Testis (tissue), 3 donors: ENCODE measurements around the gene MMRN2. TPM values are rescaled to one million over a fixed set of nuclear protein-coding genes. Genes with fewer than 3 reads are reported as not detected.
"Not testable (repeated sequence)": the region's sequence is repeated elsewhere in the genome, so short reads cannot be mapped to it uniquely, and the experiment has no call there.

Experiments
- DNase-seq: peaks from one replicate; pipeline ENCODE4 v3.0.0-alpha.2; 2019
- H3K27ac ChIP-seq, 2 donors: fragments of 200-600 bp; sonication (generic); one replicate each; pipeline ENCODE4 v1.5.1; 2019
- H3K27me3 ChIP-seq: fragments of 200-600 bp; sonication (generic); one replicate; pipeline ENCODE4 v1.5.1; 2019
- H3K36me3 ChIP-seq: fragments of 200-600 bp; sonication (generic); one replicate; pipeline ENCODE4 v1.5.1; 2017; ENCODE audit warnings: low read depth; ENCODE audit errors: missing control alignments
- H3K4me1 ChIP-seq: fragments of 200-600 bp; sonication (generic); one replicate; pipeline ENCODE4 v1.5.1; 2019
- H3K4me3 ChIP-seq, 2 donors: fragments of 200-600 bp; sonication (generic); one replicate each; pipeline ENCODE4 v1.5.1; 2017 to 2019
- H3K9me3 ChIP-seq: fragments of 200-600 bp; sonication (generic); one replicate; pipeline ENCODE4 v1.5.1; 2017
- CTCF ChIP-seq, 3 experiments: fragments of 450-650 bp in 2 of 3; fragments of 200-600 bp in 1 of 3; sonication (generic) in 1 of 3; IDR thresholded peaks; one replicate each; pipeline ENCODE4 v1.5.1; 2016 to 2019; ENCODE audit warnings: antibody characterized with exemption in 3 of 3, mild to moderate bottlenecking in 2 of 3, moderate library complexity in 1 of 3
- POLR2A ChIP-seq: fragments of 450-650 bp; IDR thresholded peaks from one replicate; pipeline ENCODE4 v1.6.1; 2017; ENCODE audit warnings: antibody characterized with exemption, mild to moderate bottlenecking, moderate library complexity
- WGBS, 2 donors: methylation state at CpG; one replicate each; pipeline ENCODE4 v1.1.5; 2018; 5-methylcytosine and 5-hydroxymethylcytosine counted together
- intact Hi-C: fragments of 100-400 bp; cut with DNase I; formaldehyde crosslinking; loops from one replicate; pipeline ENCODE4 v1.15.1; 2023; ENCODE audit warnings: low total_unique reads
- polyA plus RNA-seq: library from polyadenylated mRNA; stranded (reverse); fragments of 350-450 nt; fragmentation: Illumina TruSeq; extraction: RNeasy Lipid Tissue Mini Kit (QIAGEN cat#74804); gene quantifications from one replicate; pipeline ENCODE4 v1.2.3, GENCODE V29; 2014; ENCODE audit warnings: low read depth, low replicate concordance; ENCODE audit not compliant: insufficient read depth
- total RNA-seq, 2 donors: library from RNA; depleted of rRNA; stranded (reverse); fragments of >200 nt; gene quantifications; one replicate each; pipeline ENCODE4 v1.2.3, GENCODE V29; 2016

Gene MMRN2
- total and polyA plus RNA-seq, 3 donors from 2014 or later = 14.9 to 21.2 (median 19.1) TPM

- H3K27me3 ChIP-seq = no peaks in the 10 kb centered on the region
- intact Hi-C loops = no loop called here
- no peaks in the 10 kb centered on the region for H3K9me3 ChIP-seq
- TF ChIP-seq CTCF (IDR thresholded peaks at IDR 0.05) = no peak
- TF ChIP-seq POLR2A = no peak
- H3K4me1 ChIP-seq = no peaks in the 10 kb centered on the region
- no peak overlapping the region for H3K4me3 ChIP-seq
- no peak overlapping the region for H3K27ac ChIP-seq
- H3K36me3 ChIP-seq = no peaks in the 10 kb centered on the region
- 77 to 82% methylated on average over 12 to 13 of the region's 13 CpGs for WGBS, 2 donors
- DNase-seq = no peak
Measured at GRCh38 chr10:86936661-86937501, 20.5 kb downstream of the MMRN2 start.

DNA sequence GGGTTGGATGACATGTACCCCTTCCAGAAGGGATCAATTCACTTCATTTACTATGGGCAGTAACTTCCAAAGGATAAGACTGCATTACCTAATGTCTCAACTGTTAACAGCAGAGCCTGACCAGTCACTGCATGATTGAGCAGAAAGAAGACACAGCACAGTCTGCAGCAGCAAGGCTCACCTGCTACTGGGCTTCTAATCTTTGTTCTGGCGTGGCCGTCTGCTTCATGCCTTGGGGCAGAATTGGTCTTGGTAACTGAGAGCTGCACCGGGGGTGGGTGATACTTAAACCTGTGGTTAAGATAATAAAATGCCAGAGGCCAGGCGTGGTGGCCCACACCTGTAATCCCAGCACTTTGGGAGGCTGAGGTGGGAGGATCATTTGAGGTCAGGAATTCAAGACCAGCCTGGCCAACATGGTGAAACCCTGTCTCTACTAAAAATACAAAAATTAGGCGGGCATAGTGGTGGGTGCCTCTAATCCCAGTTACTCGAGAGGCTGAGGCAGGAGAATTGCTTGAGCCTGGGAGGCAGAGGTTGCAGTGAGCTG is 23.2 kb downstream of the MMRN2 start:
- H3K36me3 ChIP-seq, H3K9me3 ChIP-seq, intact Hi-C loops, DNase-seq, H3K4me3 ChIP-seq, H3K27ac ChIP-seq, H3K27me3 ChIP-seq, H3K4me1 ChIP-seq: not testable (repeated sequence)
- WGBS, 2 donors = 83 to 92% methylated on average over 5 to 6 of the region's 6 CpGs

DNA sequence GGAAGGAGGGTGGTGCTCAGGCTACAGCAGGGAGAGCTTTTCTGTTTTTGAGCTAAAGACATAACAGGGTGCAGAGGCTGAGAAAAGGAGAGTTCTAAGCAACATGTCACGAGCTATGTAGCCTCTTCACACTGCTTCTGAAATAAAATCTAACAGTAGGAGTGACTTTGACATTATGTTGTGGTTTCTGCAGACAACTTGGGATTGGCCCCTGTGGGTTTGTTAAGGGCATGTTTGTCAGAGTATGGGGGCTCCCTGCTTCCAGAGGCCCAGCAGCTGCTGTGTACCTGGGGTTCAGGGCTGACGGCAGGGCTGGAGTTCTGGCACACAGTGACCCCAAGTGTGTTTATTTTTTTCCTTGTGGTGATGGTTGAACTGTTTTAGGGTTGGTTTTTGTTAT is 24.7 kb downstream of the MMRN2 start:
- H3K27me3 ChIP-seq = no peaks in the 10 kb centered on the region
- intact Hi-C loops = no loop called here
- no peaks in the 10 kb centered on the region for H3K9me3 ChIP-seq
- no peaks in the 10 kb centered on the region for H3K36me3 ChIP-seq
- H3K27ac ChIP-seq = no peak overlapping the region
- TF ChIP-seq POLR2A = no peak
- no peak for TF ChIP-seq CTCF (IDR thresholded peaks at IDR 0.05)
- H3K4me3 ChIP-seq = no peak overlapping the region
- WGBS, 2 donors = 72 to 83% methylated on average over 2 of the region's 2 CpGs
- H3K4me1 ChIP-seq = peaks cover 4% of the 10 kb centered on the region
- no peak for DNase-seq

DNA sequence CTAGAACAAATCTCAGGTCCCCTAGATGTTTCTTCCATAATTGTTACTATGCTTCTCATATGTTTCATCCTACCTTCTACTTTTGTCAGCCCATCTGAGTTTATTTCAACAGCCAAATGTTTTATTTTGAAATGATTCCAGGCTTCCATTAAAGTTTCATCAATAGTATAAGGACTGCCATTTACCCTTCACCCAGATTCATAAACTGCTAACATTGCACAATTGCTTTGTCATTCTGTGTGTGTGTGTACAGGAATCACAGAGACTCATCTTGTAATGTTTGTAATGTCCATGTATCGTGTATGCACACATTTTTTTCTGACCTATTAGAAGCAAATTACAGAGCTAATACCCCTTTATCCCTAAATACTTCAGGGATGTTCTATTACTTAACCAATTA is 25.5 kb downstream of the MMRN2 start:
- no peak overlapping the region for H3K4me3 ChIP-seq
- no peaks in the 10 kb centered on the region for H3K36me3 ChIP-seq
- H3K27ac ChIP-seq = no peak overlapping the region
- no peaks in the 10 kb centered on the region for H3K27me3 ChIP-seq
- no peak for DNase-seq
- H3K9me3 ChIP-seq = no peaks in the 10 kb centered on the region
- 89 to 95% methylated on average over 1 of the region's 1 CpG for WGBS, 2 donors
- intact Hi-C loops = no loop called here
- H3K4me1 ChIP-seq = peaks cover 4% of the 10 kb centered on the region
- TF ChIP-seq POLR2A = no peak

GRCh38 chr10:86929468-86930380 is 27.7 kb downstream of the MMRN2 start:
- Histone ChIP-seq H3K4me3 (no peak overlapping the region), H3K9me3 (no peaks in the 10 kb centered on the region), H3K36me3 (no peaks in the 10 kb centered on the region), H3K27me3 (no peaks in the 10 kb centered on the region), H3K27ac (no peak overlapping the region), H3K4me1 (peaks cover 4% of the 10 kb centered on the region)
- 62 to 73% methylated on average over 13 to 15 of the region's 15 CpGs for WGBS, 2 donors
- intact Hi-C loops = no loop called here
- DNase-seq = no peak
- TF ChIP-seq POLR2A = no peak

- DNase-seq = no peak
- Histone ChIP-seq H3K4me1 (peaks cover 3% of the 10 kb centered on the region), H3K4me3 (no peak overlapping the region), H3K36me3 (no peaks in the 10 kb centered on the region), H3K9me3 (no peaks in the 10 kb centered on the region), H3K27me3 (no peaks in the 10 kb centered on the region), H3K27ac (no peak overlapping the region)
- intact Hi-C loops = no loop called here
- WGBS, 2 donors = 72 to 75% methylated on average over 8 to 9 of the region's 9 CpGs
- TF ChIP-seq CTCF (IDR thresholded peaks at IDR 0.05) (no peak), POLR2A (no peak)
Measured at GRCh38 chr10:86922553-86922961, 34.9 kb downstream of the MMRN2 start.
